Activated T-cell treated with anti-CD3 and anti-CD28 coated beads, Interleukin-2, amount 50 U/mL, for 72 hours (primary cell): ENCODE data around the gene PRDM2. TPM values are rescaled to one million over a fixed set of nuclear protein-coding genes. Genes with fewer than 3 reads are reported as not detected.

Experiments used
- ATAC-seq, 2 donors: fragments of 150-1000 bp; cut with Tn5 transposase; replicated peaks in 1 of 2; 2 replicates each; pipeline ENCODE4 v1.10.0; 2021; ENCODE audit warnings: moderate library complexity in 2 of 2, mild to moderate bottlenecking in 1 of 2
- DNase-seq, 2 donors: peaks; one replicate each; pipeline ENCODE4 v3.0.0; 2021 to 2022; ENCODE audit warnings: mixed read lengths in 1 of 2
- H3K27ac Mint-ChIP-seq: one replicate; pipeline ENCODE4 v1.8.0; 2022; ENCODE audit warnings: mild to moderate bottlenecking, moderate library complexity, mixed read lengths
- H3K27me3 Mint-ChIP-seq: one replicate; pipeline ENCODE4 v1.8.0; 2022; ENCODE audit warnings: low read depth, mixed read lengths
- H3K36me3 Mint-ChIP-seq, 2 donors: one replicate each; pipeline ENCODE4 v1.8.0; 2022; ENCODE audit warnings: mixed read lengths in 2 of 2, mild to moderate bottlenecking in 1 of 2; ENCODE audit not compliant: insufficient read depth in 2 of 2
- H3K4me1 Mint-ChIP-seq: one replicate; pipeline ENCODE4 v1.8.0; 2022; ENCODE audit warnings: low read depth, mixed read lengths
- H3K4me3 Mint-ChIP-seq, 2 donors: one replicate each; pipeline ENCODE4 v1.8.0; 2022; ENCODE audit warnings: mild to moderate bottlenecking in 2 of 2, mixed read lengths in 2 of 2, moderate library complexity in 2 of 2
- H3K9me3 Mint-ChIP-seq, 2 donors: one replicate each; pipeline ENCODE4 v1.8.0; 2022; ENCODE audit warnings: mixed read lengths in 2 of 2
- total RNA-seq, 2 donors: library from RNA; stranded (reverse); gene quantifications; one replicate each; pipeline ENCODE4 v1.2.3, GENCODE V29; 2022

Gene PRDM2
- total RNA-seq, 2 donors from 2014 or later: 61.9 to 65.8 TPM

DNA sequence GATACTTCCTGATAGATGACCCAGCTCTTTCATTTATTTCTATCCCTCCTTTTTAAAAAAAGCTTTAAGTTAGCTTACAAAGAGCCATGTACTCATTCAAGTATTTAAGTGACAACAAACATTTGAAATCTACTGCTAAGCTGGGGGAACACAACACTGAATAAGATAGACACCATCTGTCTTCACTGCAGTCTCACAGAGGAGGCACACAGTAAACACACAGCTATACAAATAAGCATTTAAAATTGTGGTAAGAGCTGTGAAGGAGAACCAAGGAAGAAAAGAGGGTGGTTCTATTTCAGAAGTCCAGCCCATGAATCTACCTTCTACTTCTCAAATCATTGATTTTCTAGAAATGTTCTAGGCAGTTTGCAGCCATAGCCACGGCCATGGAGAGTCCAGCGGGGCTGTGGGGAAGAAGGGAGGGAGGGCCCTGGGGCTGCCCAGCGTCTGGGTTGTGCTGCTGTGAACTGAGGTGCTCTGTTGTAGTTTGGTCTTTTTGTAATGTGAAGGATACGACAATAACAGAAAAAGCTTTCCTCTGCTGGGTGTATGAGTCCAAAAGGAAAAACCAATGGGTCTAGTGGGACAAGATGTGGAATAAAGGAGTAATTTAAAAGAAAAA lies 28.2 kb downstream of the PRDM2 start:
- no peaks in the 10 kb centered on the region for H3K9me3 Mint-ChIP-seq
- no peak for DNase-seq
- H3K4me1 Mint-ChIP-seq: peaks cover 84% of the 10 kb centered on the region
- no peak overlapping the region for H3K4me3 Mint-ChIP-seq
- no peaks in the 10 kb centered on the region for H3K27me3 Mint-ChIP-seq
- no peak for ATAC-seq
- H3K36me3 Mint-ChIP-seq: peaks cover 2 to 6% of the 10 kb centered on the region in 2 donors
- peak overlapping the region; percentile 81 for H3K27ac Mint-ChIP-seq

DNA sequence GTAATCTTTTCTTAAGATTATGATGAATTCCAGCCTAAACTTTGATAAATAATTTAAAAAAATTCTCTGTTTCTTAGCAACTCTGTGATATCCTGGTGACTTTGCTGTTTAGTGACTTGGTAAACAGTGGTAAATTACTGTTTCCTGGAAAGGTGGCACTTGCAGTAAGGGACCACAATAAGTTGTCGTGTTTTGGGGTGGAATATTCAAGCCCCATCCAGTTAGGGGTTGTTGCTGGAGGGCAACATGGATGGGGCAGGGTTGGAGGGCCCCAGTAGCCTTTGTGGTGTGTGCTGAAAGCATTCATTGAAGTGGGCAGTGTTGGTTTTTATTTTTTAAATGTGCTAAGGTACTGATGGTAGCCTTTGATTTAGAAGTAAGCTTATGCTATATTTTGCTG lies 30.3 kb downstream of the PRDM2 start:
- peaks cover 88% of the 10 kb centered on the region for H3K4me1 Mint-ChIP-seq
- ATAC-seq (peak; percentile 5 to 17), DNase-seq (no peak)
- H3K4me3 Mint-ChIP-seq: peak overlapping the region; percentile 82 to 97
- no peaks in the 10 kb centered on the region for H3K9me3 Mint-ChIP-seq
- no peaks in the 10 kb centered on the region for H3K27me3 Mint-ChIP-seq
- peaks cover 2 to 3% of the 10 kb centered on the region in 2 donors for H3K36me3 Mint-ChIP-seq
- peak overlapping the region; percentile 98 for H3K27ac Mint-ChIP-seq

DNA sequence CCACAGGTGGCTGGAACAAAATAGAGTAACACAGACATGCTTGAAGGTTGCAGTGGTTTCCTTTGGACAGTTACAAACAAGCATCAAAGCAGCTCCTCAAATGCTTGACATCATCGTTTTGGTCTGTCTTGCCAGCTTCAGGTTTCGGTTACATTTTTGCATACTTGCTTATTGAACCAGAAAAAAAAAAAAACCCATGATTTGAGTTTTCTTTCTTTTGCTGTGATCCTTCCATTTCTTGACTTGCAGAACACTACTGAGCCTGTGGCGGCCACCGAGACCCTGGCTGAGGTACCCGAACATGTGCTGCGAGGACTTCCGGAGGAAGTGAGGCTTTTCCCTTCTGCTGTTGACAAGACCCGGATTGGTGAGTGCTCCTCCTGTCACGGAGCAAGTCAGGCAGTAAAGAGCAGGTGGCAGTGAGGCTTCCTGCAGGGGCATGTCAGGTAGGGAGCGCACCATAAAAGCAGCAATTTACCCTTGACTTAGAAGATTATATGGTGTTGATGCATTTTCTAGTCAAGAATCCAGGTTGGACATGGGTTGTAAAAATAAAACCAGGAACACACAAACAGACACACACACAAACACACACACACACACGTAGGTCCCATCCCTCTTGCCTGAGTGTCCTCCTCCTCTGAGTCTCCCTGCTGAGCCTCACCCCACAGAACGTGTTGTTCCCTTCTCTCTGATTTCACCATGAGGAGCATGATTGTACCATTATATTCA lies 30.9 kb downstream of the PRDM2 start:
- Mint-ChIP-seq H3K9me3 (no peaks in the 10 kb centered on the region), H3K4me1 (peaks cover 88% of the 10 kb centered on the region), H3K27me3 (no peaks in the 10 kb centered on the region), H3K36me3 (peaks cover 2 to 5% of the 10 kb centered on the region in 2 donors), H3K27ac (peak overlapping the region; percentile 98), H3K4me3 (peak overlapping the region; percentile 82 to 97)
- peak; percentile 85 to 89 for DNase-seq
- ATAC-seq: peak; percentile 97

DNA sequence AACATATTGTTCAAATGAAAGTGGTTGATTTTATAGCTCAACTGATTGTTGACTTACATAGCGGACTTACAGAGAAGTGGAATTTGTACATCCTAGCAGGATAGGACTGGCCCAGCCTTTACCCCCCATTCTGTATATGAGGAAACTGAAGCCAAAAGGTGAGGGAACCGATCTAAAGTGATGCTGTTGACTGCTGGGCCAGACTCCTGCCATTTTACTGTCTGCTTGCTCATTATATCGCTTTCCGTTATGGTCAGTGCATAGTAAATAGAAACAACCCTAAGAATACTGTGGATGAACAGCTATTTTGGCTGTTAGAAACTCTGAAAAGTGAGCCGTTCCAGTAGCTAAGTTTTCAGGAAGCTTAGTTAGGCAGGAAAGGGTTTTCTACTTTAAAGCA lies 31.9 kb downstream of the PRDM2 start:
- Mint-ChIP-seq H3K4me1 (peaks cover 80% of the 10 kb centered on the region), H3K9me3 (no peaks in the 10 kb centered on the region), H3K27me3 (no peaks in the 10 kb centered on the region), H3K36me3 (peaks cover 2 to 5% of the 10 kb centered on the region in 2 donors), H3K4me3 (peak overlapping the region; percentile 82 to 97), H3K27ac (peak overlapping the region; percentile 98)
- ATAC-seq: no peak
- no peak for DNase-seq

DNA sequence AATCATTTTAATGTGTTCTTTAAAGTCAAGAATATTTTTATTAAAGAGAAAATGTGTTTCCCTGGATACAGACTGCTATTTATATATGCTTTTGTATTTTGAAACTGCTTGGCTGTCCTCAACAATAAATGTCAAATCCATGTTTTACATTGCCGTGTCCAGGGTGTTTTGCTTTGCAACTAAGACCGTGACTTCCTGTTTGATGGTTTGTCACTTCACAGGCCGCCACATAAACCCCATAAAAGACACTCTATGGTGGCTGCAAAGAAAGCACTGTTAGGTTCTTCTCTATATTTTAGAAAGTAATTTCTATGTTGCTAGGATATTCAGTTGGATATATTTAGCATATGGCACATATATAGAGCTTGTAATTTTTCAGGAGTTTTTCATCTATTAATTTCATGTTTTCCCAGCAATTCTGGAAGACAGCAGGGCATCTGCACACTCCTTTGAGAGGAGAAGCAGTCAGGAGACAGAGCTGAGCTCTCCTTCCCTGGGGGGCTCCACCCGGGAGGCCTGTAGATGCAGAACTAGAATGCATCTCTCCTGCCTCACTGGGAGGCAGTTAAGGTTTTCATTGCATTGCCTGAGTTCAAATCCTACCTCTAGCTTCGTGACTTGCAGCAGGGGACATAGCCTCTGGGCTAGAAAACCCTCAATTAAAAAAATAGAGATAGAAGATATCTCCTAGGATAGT lies 33.1 kb downstream of the PRDM2 start:
- Mint-ChIP-seq H3K27ac (peak overlapping the region; percentile 98), H3K36me3 (peaks cover 2 to 5% of the 10 kb centered on the region in 2 donors), H3K4me1 (peaks cover 85% of the 10 kb centered on the region), H3K4me3 (peak overlapping the region; percentile 82 to 84), H3K9me3 (no peaks in the 10 kb centered on the region), H3K27me3 (no peaks in the 10 kb centered on the region)
- DNase-seq: peak; percentile 40
- ATAC-seq: no peak

DNA sequence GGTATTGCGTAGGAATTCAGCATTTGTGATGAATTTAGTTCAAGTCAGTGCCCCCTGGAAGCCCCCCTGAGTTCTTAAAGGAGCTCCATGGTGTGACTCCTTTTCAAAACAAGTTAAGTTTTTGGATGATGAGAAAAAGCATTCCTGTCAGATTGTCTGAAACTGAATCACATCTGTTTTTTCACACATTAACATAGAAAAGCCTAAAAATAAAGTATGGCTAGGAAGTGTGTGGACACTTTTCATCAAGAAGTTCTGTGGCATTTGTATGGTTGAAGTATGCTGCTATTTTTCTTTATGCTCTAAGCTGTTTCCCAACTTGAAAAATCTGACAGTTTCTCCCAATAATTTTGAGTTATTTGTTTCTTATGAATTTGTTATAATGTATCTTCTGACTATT lies 33.7 kb downstream of the PRDM2 start:
- Mint-ChIP-seq H3K27me3 (no peaks in the 10 kb centered on the region), H3K4me1 (peaks cover 83% of the 10 kb centered on the region), H3K27ac (peak overlapping the region; percentile 98), H3K9me3 (no peaks in the 10 kb centered on the region), H3K36me3 (peaks cover 2 to 5% of the 10 kb centered on the region in 2 donors), H3K4me3 (peak overlapping the region; percentile 82 to 84)
- ATAC-seq: no peak
- no peak for DNase-seq

DNA sequence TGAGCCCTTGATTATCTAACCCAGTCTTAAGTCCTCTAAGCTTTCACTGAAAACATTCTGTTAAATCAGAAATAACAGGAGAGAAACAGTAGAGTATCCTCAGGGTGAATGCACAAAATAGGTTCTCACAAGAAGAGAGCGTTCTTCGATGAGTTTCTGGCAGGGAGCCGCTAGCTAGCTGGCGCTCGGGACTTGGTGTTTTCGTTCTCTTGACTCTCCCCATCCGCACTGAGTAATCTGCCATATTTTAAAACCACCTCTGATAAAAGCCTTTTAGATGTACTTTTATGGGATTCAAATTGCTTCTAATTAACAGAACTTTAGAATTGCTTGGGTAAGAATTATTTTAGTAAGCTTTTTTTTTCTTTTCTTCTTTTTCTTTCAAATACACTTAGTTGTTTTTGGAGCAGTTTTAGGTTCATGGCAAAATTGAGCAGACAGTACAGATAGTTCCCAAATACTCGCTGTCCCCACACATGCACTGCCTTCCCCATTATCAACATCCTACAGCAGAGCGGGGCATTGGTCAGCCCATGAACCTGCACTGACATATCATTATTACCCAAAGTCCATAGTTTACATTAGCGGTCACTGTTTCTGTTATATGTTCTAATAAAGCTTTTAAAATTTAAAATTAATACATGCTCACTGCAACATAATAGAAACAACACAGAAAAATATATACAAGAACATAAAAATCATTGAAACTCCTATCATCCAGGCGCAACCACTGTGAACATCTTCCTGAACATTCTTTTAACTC lies 35.4 kb downstream of the PRDM2 start:
- DNase-seq: no peak
- peaks cover 67% of the 10 kb centered on the region for H3K4me1 Mint-ChIP-seq
- H3K27me3 Mint-ChIP-seq: no peaks in the 10 kb centered on the region
- no peak overlapping the region for H3K4me3 Mint-ChIP-seq
- peak overlapping the region; percentile 98 for H3K27ac Mint-ChIP-seq
- peaks cover 2 to 5% of the 10 kb centered on the region in 2 donors for H3K36me3 Mint-ChIP-seq
- H3K9me3 Mint-ChIP-seq: no peaks in the 10 kb centered on the region
- no peak for ATAC-seq

DNA sequence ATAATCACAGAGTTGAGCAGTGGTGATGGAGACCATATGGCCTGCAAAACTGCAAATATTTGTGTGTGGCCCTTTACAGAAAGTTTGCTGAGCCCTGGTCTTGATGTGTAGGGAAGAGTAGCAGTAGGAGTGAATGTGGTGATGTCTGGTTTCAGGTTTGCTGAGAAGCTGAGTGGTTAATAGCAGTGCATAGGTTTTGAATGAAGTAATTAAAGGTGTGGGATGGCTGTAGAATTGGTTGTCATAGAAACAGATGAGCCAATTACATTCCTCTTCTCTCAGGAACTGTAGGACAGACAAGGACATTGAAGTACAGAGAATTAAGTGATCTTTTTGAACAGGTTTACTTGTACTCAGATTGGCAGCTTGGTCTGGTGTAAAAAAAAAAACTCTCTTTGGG lies 37.4 kb downstream of the PRDM2 start:
- no peak overlapping the region for H3K27ac Mint-ChIP-seq

DNA sequence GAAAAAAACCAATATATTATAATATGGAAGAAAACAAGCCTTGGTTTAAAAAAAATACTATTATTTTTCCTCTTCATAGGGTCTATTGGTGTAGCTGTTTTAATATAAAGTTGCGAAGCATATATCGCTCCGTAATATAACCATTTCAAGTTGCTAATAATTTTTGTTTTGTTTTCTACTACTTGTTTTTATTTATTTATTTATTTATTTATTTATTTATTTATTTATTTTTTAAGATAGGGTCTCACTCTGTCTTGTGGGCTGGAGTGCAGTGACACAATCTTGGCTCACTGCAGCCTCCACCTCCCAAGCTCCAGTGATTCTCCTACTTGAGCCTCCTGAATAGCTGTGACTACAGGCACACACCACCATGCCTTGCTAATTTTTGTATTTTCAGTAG lies 46.4 kb downstream of the PRDM2 start:
- ATAC-seq (no peak), DNase-seq (no peak)
- Mint-ChIP-seq H3K9me3 (no peaks in the 10 kb centered on the region), H3K4me3 (no peak overlapping the region), H3K27ac (no peak overlapping the region), H3K27me3 (no peaks in the 10 kb centered on the region), H3K36me3 (peaks cover 8 to 21% of the 10 kb centered on the region in 2 donors), H3K4me1 (peaks cover 24% of the 10 kb centered on the region)

More for the DNA sequence above, 37.4 kb downstream of the PRDM2 start:
- H3K36me3 Mint-ChIP-seq: peaks cover 1 to 2% of the 10 kb centered on the region in 2 donors
- no peaks in the 10 kb centered on the region for H3K9me3 Mint-ChIP-seq
- no peaks in the 10 kb centered on the region for H3K27me3 Mint-ChIP-seq
- no peak overlapping the region for H3K4me3 Mint-ChIP-seq
- peaks cover 46% of the 10 kb centered on the region for H3K4me1 Mint-ChIP-seq
- DNase-seq (no peak), ATAC-seq (peak; percentile 59 to 71)

DNA sequence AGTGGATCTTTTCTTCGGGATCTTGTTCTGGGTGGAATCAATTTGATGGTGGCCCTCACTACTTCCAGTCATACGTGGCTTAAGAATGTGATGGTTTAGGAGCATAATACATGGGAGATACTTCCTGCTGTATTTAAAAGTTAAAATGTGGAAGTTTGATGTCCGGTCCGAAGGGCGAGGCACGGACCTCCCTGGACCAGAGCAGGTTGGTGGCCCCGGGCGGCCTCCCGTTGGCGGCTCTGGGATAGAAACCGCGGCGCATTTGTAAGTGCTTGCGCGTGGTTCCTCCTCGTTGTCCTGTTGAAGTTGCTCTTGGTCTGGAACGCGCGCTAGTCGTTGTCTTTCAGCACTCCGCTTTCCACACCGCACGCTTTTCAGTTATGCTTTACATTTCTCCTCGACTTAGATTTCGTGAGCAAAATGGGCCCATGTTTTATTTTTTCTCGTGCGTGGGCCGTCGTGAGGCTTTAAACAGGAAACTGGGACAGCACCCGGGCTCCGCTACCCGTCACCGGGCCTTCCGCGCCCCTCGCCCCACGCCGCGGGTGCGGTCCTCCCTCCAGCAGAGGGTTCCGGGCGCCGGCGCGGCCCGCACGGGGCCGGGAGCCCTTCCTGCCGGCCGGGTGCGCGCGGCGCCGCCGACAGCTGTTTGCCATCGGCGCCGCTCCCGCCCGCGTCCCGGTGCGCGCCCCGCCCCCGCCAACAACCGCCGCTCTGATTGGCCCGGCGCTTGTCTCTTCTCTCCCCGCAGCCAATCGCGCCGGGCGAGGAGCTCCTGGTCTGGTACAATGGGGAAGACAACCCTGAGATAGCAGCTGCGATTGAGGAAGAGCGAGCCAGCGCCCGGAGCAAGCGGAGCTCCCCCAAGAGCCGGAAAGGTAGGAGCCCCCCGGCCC lies 48.9 kb downstream of the PRDM2 start:
- Mint-ChIP-seq H3K27ac (peak overlapping the region; percentile 93), H3K4me1 (peaks cover 49% of the 10 kb centered on the region), H3K9me3 (no peaks in the 10 kb centered on the region), H3K36me3 (peaks cover 6 to 28% of the 10 kb centered on the region in 2 donors), H3K4me3 (peak overlapping the region; percentile 84 to 95), H3K27me3 (no peaks in the 10 kb centered on the region)
- peak; percentile 96 for DNase-seq
- ATAC-seq: peak; percentile 94

DNA sequence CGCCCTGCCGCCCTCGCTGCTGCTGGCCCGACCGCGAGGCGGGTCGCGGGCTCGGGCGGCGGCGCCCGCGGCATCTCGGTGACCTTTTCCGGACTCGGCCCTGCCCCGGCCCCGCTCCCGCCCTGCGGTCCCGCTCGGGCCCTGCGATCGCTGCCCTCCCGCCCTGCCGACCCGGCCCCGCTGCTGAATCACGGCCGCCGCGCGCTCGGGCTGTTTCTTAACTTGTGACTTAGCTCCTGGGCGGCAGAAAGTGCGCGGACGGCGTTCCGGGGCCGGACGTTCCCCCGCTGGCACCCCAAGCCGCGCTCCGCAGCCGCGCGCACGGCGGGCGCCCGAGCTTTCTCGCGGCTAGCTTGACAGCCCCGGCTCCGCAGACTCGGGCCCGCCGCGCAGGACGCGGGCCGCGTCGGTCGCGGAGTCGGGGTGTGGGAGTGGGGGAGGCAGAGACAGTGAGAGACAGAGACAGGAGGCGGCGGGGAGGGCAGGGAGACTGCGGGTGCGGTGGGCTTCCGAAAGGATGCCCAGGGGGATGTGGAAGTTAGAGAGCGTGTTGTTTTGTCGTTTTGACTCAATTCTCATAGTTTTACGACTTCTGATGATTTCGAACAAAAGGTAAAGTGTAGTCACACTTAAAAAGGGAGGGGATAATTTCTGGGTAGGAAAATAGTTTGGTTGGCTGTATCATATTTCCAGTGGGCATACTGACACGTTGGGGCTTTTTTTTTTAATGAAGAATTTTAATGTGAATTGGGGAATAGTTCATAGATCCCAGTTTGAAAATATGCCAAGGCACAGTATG lies 49.8 kb downstream of the PRDM2 start:
- DNase-seq (peak; percentile 69 to 72), ATAC-seq (peak; percentile 50 to 55)
- peak overlapping the region; percentile 98 for H3K4me3 Mint-ChIP-seq
- H3K27ac Mint-ChIP-seq: peak overlapping the region; percentile 99
- peaks cover 6 to 32% of the 10 kb centered on the region in 2 donors for H3K36me3 Mint-ChIP-seq
- H3K4me1 Mint-ChIP-seq: peaks cover 58% of the 10 kb centered on the region
- no peaks in the 10 kb centered on the region for H3K27me3 Mint-ChIP-seq
- H3K9me3 Mint-ChIP-seq: no peaks in the 10 kb centered on the region
